Measurements from ENCODE around the gene NPEPPS. TPM values are rescaled to one million over a fixed set of nuclear protein-coding genes. Genes with fewer than 3 reads are reported as not detected.
A peak's percentile ranks its signal among the peaks of the same experiment; 100 is the strongest.

NPEPPS gene
- total RNA-seq, 1 donor from 2014 or later: 201 TPM

DNA sequence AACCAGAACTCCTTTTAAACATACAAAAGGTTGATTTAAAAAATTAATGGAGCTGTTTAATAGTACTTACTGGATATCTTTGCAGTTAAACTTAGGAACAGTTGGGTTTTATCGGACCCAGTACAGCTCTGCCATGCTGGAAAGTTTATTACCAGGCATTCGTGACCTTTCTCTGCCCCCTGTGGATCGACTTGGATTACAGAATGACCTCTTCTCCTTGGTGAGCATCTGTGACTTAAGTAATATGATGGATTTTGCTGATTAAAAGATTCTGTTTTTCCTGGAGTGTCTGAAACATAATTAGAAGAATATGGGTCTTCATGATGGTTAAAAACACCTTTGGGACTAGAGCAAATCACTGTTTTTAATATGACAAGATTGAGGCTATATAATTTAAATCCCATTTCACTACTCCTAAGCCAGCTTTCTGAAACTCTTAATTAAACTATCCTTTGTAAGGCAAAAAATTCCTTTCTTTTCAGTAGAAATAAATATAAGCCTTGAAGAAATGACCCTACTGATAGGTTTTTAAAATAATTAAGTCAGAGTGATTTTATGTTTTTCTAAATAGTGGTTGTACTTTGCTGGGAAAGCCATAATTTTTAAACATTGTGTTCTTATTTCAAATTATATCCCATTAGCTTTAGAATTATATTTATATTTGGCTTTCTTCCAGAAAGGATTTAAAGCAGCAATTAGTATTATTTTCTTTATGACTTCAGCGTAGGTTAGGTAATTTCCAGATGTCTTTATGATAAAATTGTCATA, 73.1 kb downstream of the NPEPPS start:
- TF ChIP-seq CTCF (IDR thresholded peaks at IDR 0.05; ENCODE audit: unreplicated experiment): no peak
- peaks cover 25% of the 10 kb centered on the region for H3K4me1 Mint-ChIP-seq
- no peaks in the 10 kb centered on the region for H3K9me3 Mint-ChIP-seq
- no peak overlapping the region for H3K4me3 Mint-ChIP-seq
- H3K27me3 Mint-ChIP-seq (ENCODE audit: low read depth): no peaks in the 10 kb centered on the region
- H3K27ac Mint-ChIP-seq: peak overlapping the region; percentile 86
- DNase-seq (ENCODE audit: low spot score in 2 of 2, unreplicated experiment in 2 of 2): no peak
- H3K36me3 Mint-ChIP-seq: peaks cover 32% of the 10 kb centered on the region

- DNase-seq (ENCODE audit: low spot score in 2 of 2, unreplicated experiment in 2 of 2): no peak
- H3K9me3 Mint-ChIP-seq: no peaks in the 10 kb centered on the region
- H3K4me3 Mint-ChIP-seq: no peak overlapping the region
- no peaks in the 10 kb centered on the region for H3K27me3 Mint-ChIP-seq (ENCODE audit: low read depth)
- H3K36me3 Mint-ChIP-seq: peaks cover 32% of the 10 kb centered on the region
- H3K27ac Mint-ChIP-seq: peak overlapping the region; percentile 86
- peaks cover 25% of the 10 kb centered on the region for H3K4me1 Mint-ChIP-seq
- TF ChIP-seq CTCF (IDR thresholded peaks at IDR 0.05; ENCODE audit: unreplicated experiment): no peak
Observed at GRCh38 chr17:47604598-47604927, 73.7 kb downstream of the NPEPPS start.

DNA sequence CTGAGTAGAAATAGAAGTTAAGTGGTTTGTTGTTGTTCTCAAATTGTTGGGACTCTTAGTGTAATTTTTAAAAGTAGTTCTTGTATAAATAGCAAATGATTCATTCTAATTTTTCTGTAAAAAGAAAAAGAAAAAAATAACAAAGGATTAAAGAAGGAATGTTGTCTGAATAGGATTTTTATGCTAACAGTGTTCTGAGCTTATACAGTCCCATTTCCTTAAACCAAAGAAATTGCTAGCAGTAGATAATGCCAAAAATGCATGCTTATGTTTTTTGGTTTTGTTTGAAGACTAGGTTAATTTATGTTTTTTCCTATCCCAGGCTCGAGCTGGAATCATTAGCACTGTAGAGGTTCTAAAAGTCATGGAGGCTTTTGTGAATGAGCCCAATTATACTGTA, 74.1 kb downstream of the NPEPPS start:
- H3K4me1 Mint-ChIP-seq: peaks cover 25% of the 10 kb centered on the region
- H3K4me3 Mint-ChIP-seq: no peak overlapping the region
- TF ChIP-seq CTCF (IDR thresholded peaks at IDR 0.05; ENCODE audit: unreplicated experiment): no peak
- no peaks in the 10 kb centered on the region for H3K27me3 Mint-ChIP-seq (ENCODE audit: low read depth)
- H3K9me3 Mint-ChIP-seq: no peaks in the 10 kb centered on the region
- H3K27ac Mint-ChIP-seq: peak overlapping the region; percentile 86
- DNase-seq (ENCODE audit: low spot score in 2 of 2, unreplicated experiment in 2 of 2): no peak
- peaks cover 31% of the 10 kb centered on the region for H3K36me3 Mint-ChIP-seq

GRCh38 chr17:47607481-47607880, 76.6 kb downstream of the NPEPPS start:
- H3K4me3 Mint-ChIP-seq: no peak overlapping the region
- H3K27me3 Mint-ChIP-seq (ENCODE audit: low read depth): no peaks in the 10 kb centered on the region
- no peak for DNase-seq (ENCODE audit: low spot score in 2 of 2, unreplicated experiment in 2 of 2)
- H3K27ac Mint-ChIP-seq: peak overlapping the region; percentile 11
- no peaks in the 10 kb centered on the region for H3K9me3 Mint-ChIP-seq
- peaks cover 26% of the 10 kb centered on the region for H3K36me3 Mint-ChIP-seq
- no peak for TF ChIP-seq CTCF (IDR thresholded peaks at IDR 0.05; ENCODE audit: unreplicated experiment)
- H3K4me1 Mint-ChIP-seq: peaks cover 25% of the 10 kb centered on the region

DNA sequence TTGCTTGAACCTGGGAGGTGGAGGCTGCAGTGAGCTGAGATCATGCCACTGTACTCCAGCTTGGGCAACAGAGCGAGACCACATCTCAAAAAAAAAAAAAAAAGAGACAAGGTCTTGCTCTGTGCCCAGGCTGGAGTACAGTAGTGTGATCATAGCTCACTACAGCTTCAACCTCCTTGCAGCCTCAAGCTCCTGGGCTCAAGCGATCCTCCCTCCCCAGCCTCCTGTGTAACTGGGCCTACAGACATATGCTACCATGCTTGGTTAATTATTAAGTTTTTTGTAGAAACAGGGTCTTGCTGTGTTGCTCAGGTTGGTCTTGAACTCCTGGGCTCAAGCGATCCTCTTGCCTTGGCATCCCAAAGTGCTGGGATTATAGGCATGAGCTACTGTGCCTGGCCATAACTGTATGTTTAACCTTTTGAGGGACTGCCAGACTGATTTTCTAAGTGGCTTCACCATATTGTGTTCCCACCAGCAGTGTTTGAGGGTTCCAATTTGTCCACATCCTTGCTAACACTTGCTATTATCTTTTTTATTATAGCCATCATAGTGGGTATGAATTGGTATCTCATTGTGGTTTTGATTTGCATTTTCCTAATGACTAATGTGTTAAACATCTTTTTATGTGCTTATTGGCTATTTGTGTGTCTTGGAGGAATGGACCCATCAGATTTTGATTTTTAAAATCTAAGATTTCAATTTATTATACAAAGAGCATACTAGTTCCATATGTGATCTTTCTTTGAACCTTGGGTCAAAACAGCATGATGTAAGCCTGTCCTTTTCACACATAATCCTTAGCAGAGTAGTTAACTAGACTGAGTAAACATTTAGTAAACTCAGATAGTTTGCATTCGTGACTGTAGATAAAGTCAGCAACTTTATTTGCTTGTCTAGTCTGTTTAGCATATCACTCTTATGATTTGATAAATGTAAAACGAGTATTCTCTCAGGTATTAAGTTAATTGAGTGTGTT, 80.8 kb downstream of the NPEPPS start:
- no peak for DNase-seq (ENCODE audit: low spot score in 2 of 2, unreplicated experiment in 2 of 2)
- Mint-ChIP-seq H3K4me1 (peaks cover 7% of the 10 kb centered on the region), H3K4me3 (no peak overlapping the region), H3K27me3 (ENCODE audit: low read depth) (no peaks in the 10 kb centered on the region), H3K36me3 (peaks cover 24% of the 10 kb centered on the region), H3K9me3 (no peaks in the 10 kb centered on the region), H3K27ac (peak overlapping the region; percentile 30)
- no peak for TF ChIP-seq CTCF (IDR thresholded peaks at IDR 0.05; ENCODE audit: unreplicated experiment)
